DMS114 treated with DMSO at 0.1 percent for 48 hours (cell line): ENCODE data around the gene TNS3.

Experiments used
- DNase-seq: peaks from one replicate; lab custom pipeline; 2025; ENCODE audit not compliant: unreplicated experiment; lab: John Stamatoyannopoulos, UW

The TNS3 gene

DNA sequence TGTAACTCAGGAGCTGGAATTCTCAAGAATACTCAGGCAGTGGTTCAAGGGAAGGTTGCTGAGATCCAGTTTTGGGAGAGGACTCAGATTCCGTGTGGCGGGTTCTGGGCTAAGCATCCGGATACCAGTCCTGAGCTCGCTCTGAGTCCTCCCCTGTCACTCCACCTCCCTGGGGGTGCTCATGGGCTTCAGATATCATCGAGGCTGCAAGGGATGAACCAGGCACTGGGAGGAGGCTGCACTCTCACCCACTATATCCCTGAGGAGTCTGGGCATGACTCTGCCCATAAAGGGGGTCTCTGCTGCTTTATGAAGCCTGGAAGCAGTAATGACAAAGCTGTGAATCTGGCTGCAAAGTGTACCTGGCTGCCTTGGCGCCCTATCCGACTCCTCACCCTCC is 188.5 kb downstream of the TNS3 start:
- no peak for DNase-seq

- DNase-seq = no peak
Measured at GRCh38 chr7:47392241-47392759, 189.6 kb downstream of the TNS3 start.

DNA sequence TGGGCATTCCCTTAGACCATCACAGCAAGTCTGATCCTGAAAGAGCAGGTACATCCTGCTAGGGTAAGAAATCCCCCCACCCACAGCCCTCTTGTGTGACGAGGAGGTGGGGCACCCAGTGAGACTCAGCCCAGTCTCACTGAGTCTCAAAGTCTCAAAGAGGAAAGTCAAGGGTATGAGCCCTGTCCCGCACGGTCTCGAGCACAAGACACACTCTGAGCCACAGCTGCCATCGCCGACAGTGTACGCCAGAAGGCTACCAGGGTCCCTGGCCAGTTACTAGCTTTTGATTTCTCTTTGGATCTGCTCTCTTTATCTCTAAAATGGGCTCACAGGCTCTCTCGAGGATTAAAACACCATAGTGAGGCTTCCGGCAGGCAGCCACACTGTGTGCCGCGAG is 190.2 kb downstream of the TNS3 start:
- no peak for DNase-seq

- DNase-seq = no peak
Measured at GRCh38 chr7:47390914-47391313, 191.0 kb downstream of the TNS3 start.

GRCh38 chr7:47389923-47390630 is 191.8 kb downstream of the TNS3 start:
- DNase-seq = no peak

- DNase-seq = no peak
Measured at GRCh38 chr7:47389171-47389922, 192.6 kb downstream of the TNS3 start.

GRCh38 chr7:47387506-47387905 is 194.4 kb downstream of the TNS3 start:
- no peak for DNase-seq

DNA sequence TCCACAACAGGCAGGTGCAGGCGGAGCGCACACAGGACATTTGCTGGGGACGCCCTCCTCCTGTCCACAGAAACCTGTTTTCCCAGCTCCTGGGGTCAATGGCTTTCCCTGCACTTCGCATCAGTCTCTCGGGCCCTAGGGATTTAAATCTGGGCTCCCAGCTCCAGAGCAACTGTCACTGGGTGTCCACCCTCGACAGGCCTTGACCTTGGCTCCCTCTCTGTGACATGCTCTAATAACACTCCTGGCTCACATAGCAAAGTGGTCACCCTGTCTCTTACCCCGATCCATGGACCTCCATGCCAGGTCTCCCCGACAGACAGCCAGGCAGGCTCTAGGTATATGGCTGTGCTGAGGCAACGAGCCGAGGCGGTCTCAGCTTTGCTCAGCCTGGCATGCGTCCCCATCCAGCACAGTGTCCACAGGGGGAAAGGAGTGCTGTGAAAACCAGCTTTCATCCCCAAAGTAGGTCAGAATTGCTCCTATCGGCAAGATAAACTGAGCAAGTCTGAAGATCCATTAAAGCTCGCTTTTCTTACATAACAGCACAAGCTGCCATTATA is 195.6 kb downstream of the TNS3 start:
- no peak for DNase-seq

GRCh38 chr7:47385536-47386125 is 196.3 kb downstream of the TNS3 start:
- no peak for DNase-seq

DNA sequence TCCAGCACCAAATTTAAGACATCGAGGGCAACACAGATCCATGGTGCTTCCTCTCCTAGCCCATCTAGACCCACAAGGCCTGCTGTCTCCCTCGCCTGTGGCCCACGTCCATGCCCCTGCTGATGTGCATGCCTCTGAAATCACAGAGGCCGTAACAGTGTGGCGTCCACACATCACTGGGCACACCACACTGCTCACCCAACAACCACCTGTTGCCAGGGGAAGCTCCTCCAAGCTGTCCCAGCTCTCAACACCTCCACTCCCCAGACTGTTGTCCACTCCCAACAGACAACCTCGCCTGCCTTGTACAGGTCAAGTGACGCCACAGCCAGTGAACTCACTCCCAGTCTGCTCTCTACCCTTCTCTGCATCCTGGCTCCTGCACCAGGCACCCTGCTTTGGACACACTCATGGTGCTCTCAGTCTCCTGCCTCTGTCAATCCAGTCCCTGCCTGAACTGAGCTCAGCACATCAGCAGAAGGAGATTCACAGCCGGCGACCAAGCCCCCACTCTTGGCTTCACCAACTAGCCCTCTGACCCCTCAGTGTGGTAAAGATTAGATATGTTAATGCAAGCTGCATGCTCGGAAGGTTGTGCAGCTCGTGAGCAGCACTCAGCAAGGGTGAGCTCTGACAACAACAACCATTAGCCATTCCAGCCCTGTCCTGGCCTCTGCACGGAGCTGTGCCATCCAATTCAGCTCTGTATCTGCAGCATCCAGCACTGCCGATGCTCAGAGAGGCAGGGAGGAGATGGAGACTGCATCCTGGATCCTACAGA is 197.0 kb downstream of the TNS3 start:
- DNase-seq = no peak

- DNase-seq = no peak
Measured at GRCh38 chr7:47383696-47384445, 198.0 kb downstream of the TNS3 start.

GRCh38 chr7:47383072-47383471 is 198.8 kb downstream of the TNS3 start:
- DNase-seq = no peak

DNA sequence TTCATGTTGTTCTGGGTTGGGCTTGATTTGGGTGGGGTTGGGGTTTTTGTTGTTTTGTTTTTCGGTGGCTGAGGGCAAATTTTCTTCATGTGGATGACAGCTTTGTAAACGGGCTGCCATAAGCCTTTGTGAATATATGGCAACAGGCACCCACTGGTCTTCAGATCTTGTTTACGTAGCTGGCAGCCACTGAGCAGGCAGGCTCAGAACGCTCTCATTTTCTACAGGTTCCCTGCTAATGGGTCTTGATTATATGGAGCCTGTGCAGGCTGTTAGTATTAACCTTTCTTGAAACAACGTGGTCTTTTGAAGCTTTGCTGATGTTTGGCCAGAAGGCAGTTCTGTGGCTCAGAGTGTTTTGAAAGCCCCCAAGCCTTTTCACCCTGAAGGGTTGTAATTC is 199.7 kb downstream of the TNS3 start:
- no peak for DNase-seq

DNA sequence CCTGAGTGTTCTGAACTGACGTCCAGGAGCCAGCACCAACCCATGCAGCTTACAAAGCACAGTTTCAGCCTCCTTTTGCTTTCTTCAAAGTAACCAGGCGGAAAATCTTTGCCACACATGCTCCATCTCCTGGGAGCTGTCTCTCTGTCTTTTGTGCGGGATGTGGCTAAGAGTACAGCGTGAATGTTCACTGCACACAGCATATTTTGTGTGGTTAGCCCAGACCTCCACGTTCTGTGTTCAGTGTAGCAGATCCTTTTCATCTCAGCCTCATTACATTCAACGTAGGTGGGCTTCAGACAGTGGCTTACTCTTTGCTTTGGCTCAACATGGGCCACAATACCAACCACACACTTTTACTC is 200.8 kb downstream of the TNS3 start:
- no peak for DNase-seq

DNA sequence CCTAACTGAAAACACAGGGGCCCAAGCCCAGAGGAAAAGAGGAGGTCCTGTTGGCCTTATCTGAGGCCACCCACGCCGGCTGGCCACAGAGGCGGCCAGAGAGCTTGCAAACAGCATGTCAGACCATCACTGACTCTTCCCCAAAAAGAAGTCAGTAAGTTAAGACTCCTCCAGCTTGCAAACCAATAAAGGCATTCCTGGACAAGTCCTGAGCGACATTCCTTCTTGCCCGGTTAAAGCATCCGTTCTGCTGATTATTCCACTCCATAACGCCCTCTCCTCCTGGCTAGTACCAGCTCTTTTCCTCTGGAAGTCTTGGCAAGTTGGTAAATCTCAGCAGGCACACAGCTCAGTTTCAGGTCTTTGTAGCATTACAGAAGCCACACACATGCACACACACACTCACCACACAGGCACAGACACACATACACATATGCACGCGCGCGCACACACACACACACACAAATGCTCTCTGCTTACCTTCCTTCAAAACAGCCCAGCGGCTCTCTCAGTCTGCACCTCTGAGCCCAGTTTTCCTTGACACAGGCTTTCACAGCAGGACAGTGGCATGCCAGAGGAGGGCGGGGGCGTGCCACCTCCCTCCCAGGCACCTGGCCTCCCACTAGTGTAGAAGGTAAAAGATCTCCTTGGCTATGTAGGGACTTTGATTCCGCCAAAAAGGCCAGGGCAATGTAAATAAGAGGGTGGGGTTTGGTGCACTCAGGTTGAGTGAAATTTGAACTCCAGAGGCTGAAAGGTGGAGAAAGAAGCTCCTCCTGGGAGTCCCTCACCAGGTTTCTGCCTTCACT is 201.4 kb downstream of the TNS3 start:
- DNase-seq = no peak

GRCh38 chr7:47379629-47380324 is 202.1 kb downstream of the TNS3 start:
- DNase-seq = no peak

DNA sequence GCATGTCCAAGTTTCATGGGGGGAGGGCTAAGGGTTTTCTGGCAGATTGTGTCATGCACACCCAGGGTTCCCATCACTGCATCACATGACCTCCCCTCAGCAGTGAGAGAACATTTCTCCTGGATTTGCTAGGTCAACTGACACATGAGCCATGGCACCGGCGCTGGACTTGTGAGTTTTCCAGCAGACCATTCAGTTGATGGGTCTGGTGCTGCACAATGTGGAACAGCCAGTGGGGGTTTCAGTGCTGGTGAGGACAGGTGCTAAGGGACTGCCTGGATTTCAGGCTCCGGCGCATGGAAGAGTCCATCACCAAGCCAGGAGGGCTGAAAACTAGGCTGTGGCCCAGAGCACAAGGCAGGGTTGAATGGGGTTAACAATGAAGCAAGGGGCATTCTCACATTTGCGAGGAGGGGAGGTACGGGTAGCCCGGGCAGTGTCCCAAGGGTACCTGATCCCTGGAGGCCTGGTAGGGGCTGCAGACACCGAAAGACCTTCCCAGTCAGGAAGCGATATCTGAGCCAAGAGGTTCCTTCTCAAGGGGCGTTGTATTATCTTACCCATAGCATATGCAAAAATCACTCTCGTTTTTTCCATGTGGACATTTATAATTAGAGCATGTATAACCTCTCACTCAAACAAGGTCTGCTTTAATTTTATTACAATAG is 203.0 kb downstream of the TNS3 start:
- no peak for DNase-seq

DNA sequence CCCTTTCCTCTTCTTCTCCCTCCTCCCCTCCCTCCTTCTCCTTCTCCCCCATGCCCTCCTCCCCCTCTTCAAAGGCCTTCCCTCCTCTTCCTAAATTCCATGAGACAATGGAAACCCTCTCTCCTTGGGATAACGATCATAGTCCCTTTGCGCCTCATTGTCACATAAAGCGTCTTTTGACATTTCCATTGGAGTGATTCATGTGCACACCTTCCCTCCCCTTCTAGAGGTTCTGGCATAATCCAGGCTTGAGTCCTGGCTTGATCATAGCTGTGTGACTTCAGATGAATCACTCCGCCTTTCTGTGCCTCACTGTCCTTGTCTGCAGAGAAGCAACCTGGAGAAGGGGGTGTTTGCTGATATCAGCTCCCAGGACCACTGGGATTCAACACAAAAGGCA is 204.2 kb downstream of the TNS3 start:
- DNase-seq = no peak
